ENCODE measurements around the gene PPFIA2.

The PPFIA2 gene

GRCh38 chr12:81274637-81275529 lies 484.3 kb downstream of the PPFIA2 start:
- peak; percentile 20 for DNase-seq (ENCODE audit: low read depth, low spot score)

- no peak for DNase-seq (ENCODE audit: low read depth, low spot score)
Observed at GRCh38 chr12:81270385-81270784, 488.8 kb downstream of the PPFIA2 start.

GRCh38 chr12:81263072-81263471 lies 496.1 kb downstream of the PPFIA2 start:
- DNase-seq (ENCODE audit: low read depth, low spot score) = no peak

- no peak for DNase-seq (ENCODE audit: low read depth, low spot score)
Observed at GRCh38 chr12:81261508-81262207, 497.5 kb downstream of the PPFIA2 start.

- no peak for DNase-seq (ENCODE audit: low read depth, low spot score)
Observed at GRCh38 chr12:81259360-81259759, 499.8 kb downstream of the PPFIA2 start.

GRCh38 chr12:81257947-81258551 lies 501.1 kb downstream of the PPFIA2 start:
- peak; percentile 68 for DNase-seq (ENCODE audit: low read depth, low spot score)

- DNase-seq (ENCODE audit: low read depth, low spot score) = no peak
Observed at GRCh38 chr12:81255947-81256346, 503.2 kb downstream of the PPFIA2 start.

- DNase-seq (ENCODE audit: low read depth, low spot score) = no peak
Observed at GRCh38 chr12:81255456-81255855, 503.7 kb downstream of the PPFIA2 start.

- DNase-seq (ENCODE audit: low read depth, low spot score) = no peak
Observed at GRCh38 chr12:81253360-81253759, 505.8 kb downstream of the PPFIA2 start.

GRCh38 chr12:81252228-81252627 lies 506.9 kb downstream of the PPFIA2 start:
- DNase-seq (ENCODE audit: low read depth, low spot score) = no peak

- DNase-seq (ENCODE audit: low read depth, low spot score) = no peak
Observed at GRCh38 chr12:81249976-81250375, 509.2 kb downstream of the PPFIA2 start.

- DNase-seq (ENCODE audit: low read depth, low spot score) = peak; percentile 21
Observed at GRCh38 chr12:81245907-81246570, 513.1 kb downstream of the PPFIA2 start.

- no peak for DNase-seq (ENCODE audit: low read depth, low spot score)
Observed at GRCh38 chr12:81245458-81245857, 513.7 kb downstream of the PPFIA2 start.

- no peak for DNase-seq (ENCODE audit: low read depth, low spot score)
Observed at GRCh38 chr12:81231574-81232368, 527.4 kb downstream of the PPFIA2 start.

GRCh38 chr12:81229759-81230158 lies 529.4 kb downstream of the PPFIA2 start:
- DNase-seq (ENCODE audit: low read depth, low spot score) = no peak

- DNase-seq (ENCODE audit: low read depth, low spot score) = no peak
Observed at GRCh38 chr12:81224626-81225025, 534.5 kb downstream of the PPFIA2 start.

GRCh38 chr12:81222846-81223592 lies 536.1 kb downstream of the PPFIA2 start:
- peak; percentile 39 for DNase-seq (ENCODE audit: low read depth, low spot score)

- DNase-seq (ENCODE audit: low read depth, low spot score) = no peak
Observed at GRCh38 chr12:81221681-81222080, 537.5 kb downstream of the PPFIA2 start.

- no peak for DNase-seq (ENCODE audit: low read depth, low spot score)
Observed at GRCh38 chr12:81216739-81217138, 542.4 kb downstream of the PPFIA2 start.

GRCh38 chr12:81212996-81213696 lies 546.0 kb downstream of the PPFIA2 start:
- DNase-seq (ENCODE audit: low read depth, low spot score) = no peak

Data from astrocyte of the hippocampus (primary cell).